Dendritic cell treated with granulocyte-macrophage colony-stimulating factor and Interleukin-4, amounts not matched to agents 40 ng/mL and 50 ng/mL, for 4 days (primary cell): ENCODE results near the gene MPHOSPH10.
"Not testable (repeated sequence)": the region's sequence is repeated elsewhere in the genome, so short reads cannot be mapped to it uniquely, and the experiment has no call there.

Experiments used
- H3K27ac Mint-ChIP-seq: one replicate; pipeline ENCODE4 v1.8.0; 2022; ENCODE audit warnings: mild to moderate bottlenecking, mixed read lengths
- H3K27me3 Mint-ChIP-seq: one replicate; pipeline ENCODE4 v1.8.0; 2022; ENCODE audit warnings: mild to moderate bottlenecking, mixed read lengths
- H3K36me3 Mint-ChIP-seq: one replicate; pipeline ENCODE4 v1.8.0; 2022; ENCODE audit warnings: low read depth, mixed read lengths
- H3K4me1 Mint-ChIP-seq: one replicate; pipeline ENCODE4 v1.8.0; 2022; ENCODE audit warnings: low read depth, mixed read lengths
- H3K4me3 Mint-ChIP-seq: one replicate; pipeline ENCODE4 v1.8.0; 2022; ENCODE audit warnings: mild to moderate bottlenecking, moderate library complexity, mixed read lengths
- H3K9me3 Mint-ChIP-seq: one replicate; pipeline ENCODE4 v1.8.0; 2022; ENCODE audit warnings: mixed read lengths
- intact Hi-C: fragments of 100-400 bp; cut with micrococcal nuclease; formaldehyde crosslinking; loops from one replicate; pipeline ENCODE4 v1.15.0; 2022

Gene MPHOSPH10

GRCh38 chr2:71130152-71130904 lies at the start of gene MPHOSPH10, which contains the start of gene MCEE:
Gene MPHOSPH10, plus strand, starts transcription at chr2:71130634. Its CDS starts 32 bp downstream, at chr2:71130666.
Gene MCEE, minus strand, starts transcription at chr2:71130229. Its CDS starts 10 bp downstream, at chr2:71130219.
- no peak within 1 kb of the TSS for H3K4me3 Mint-ChIP-seq
- no peak within 1 kb of the TSS for H3K27ac Mint-ChIP-seq
- no peaks in the 10 kb centered on the region for H3K4me1 Mint-ChIP-seq
- no peaks in the 10 kb centered on the region for H3K27me3 Mint-ChIP-seq
- H3K36me3 Mint-ChIP-seq = peaks cover 15% of the 10 kb centered on the region
- intact Hi-C loops = loop anchor here (1.0 to 10.0 kb wide), 3 partner anchors 30 to 204 kb away; partner anchors contain the start of gene ZNF638
- no peaks in the 10 kb centered on the region for H3K9me3 Mint-ChIP-seq

DNA sequence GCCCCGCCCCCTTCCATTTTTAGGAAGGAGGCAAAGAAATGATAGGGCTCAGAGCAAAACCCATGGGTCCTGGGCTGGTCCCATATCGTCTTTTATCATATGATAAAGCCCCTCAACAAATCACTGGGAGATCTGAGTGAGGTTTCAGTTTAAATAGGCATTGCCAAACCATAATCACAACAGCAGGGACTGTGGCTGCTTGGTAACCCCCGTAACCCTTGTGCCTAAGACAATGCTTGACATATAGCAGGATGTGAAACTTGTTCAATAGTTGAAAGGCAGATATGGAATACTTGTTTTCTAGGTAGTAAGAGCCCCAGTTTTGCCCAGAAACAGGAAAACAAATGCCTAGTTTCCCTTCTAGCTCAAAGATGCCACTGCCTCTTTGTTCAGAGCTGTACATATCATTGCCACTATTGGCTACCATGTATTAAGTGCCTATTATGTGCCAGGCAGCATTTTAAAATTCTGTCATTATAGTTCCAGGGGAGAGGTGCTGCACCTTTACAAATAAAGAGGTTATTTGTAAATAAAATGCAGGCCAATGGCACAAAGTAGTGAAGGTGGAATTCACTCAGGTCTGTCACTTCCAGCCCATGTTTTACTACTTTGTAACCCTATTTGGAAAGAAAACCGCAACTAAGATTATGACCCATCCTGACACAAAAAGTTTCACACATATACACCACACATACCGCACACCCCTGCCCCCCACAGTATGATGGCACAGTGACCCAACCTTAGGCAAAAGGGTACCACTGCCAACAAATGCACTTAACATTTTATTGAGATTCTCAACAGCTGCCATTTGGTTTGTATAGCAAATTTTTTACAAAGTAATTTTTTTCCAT lies 47.8 kb upstream of the MPHOSPH10 start:
- Mint-ChIP-seq H3K27ac (peak overlapping the region; percentile 74), H3K4me1 (peaks cover 47% of the 10 kb centered on the region)
- intact Hi-C loops = loop anchor here (2.0 kb wide), 1 partner anchor 14 kb away; the partner anchor contains the start of gene NAGK

DNA sequence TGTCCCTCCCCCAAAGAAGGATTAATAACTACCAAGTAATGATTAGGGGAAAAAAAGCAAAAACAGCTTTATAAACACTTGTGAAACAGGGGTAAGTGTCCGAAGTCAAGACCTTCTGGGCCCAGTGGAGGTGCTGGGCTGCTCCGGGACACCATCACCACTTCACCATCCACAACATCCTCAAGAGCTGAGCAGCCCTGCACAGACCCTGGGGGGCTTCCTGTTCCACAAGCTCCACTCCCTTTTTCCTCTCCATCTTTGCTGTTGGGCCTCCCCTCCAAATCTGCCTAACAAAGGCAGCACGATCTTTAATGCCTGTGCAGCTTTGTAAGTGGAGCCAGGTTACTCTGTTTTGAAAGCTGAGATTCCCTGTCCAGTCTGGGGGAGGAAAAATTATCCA lies 47.1 kb upstream of the MPHOSPH10 start:
- Mint-ChIP-seq H3K36me3 (peaks cover 21% of the 10 kb centered on the region), H3K4me1 (peaks cover 42% of the 10 kb centered on the region), H3K27ac (peak overlapping the region; percentile 74)
- not testable (repeated sequence) for H3K9me3 Mint-ChIP-seq, H3K4me3 Mint-ChIP-seq, H3K27me3 Mint-ChIP-seq
- intact Hi-C loops = loop anchor here (2.0 kb wide), 1 partner anchor 14 kb away; the partner anchor contains the start of gene NAGK

More for the DNA sequence above, 47.8 kb upstream of the MPHOSPH10 start:
- peaks cover 28% of the 10 kb centered on the region for H3K36me3 Mint-ChIP-seq
- H3K27me3 Mint-ChIP-seq = no peaks in the 10 kb centered on the region
- H3K9me3 Mint-ChIP-seq = no peaks in the 10 kb centered on the region
- H3K4me3 Mint-ChIP-seq = no peak overlapping the region

DNA sequence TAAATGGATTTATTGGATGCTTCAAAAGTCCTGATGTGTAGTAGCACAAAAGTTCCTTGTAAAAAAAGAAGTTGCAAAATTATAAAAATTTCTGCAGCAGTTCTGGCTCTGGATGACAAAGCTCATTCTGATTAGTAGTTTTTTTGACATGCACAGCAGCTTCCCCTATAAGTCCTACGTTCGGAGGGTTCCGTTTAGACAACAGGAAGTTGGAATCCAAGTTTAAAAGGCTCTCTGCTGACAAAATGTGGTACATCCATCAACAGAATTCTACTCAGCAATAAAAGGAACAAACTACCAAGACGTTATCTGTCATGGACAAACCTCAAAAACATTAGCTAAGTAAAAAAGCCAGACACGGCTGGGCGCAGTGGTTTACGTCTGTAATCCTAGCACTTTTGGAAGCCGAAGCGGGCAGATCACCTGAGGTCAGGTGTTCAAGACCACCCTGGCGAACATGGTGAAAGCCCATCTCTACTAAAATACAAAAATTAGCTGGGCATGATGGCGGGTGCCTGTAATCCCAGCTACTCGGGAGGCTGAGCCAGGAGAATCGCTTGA lies 46.6 kb upstream of the MPHOSPH10 start:
- not testable (repeated sequence) for H3K27me3 Mint-ChIP-seq, H3K9me3 Mint-ChIP-seq
- Mint-ChIP-seq H3K36me3 (peaks cover 15% of the 10 kb centered on the region), H3K4me3 (peak overlapping the region; percentile 30), H3K4me1 (peaks cover 37% of the 10 kb centered on the region), H3K27ac (peak overlapping the region; percentile 87)
- intact Hi-C loops = loop anchor here (2.0 kb wide), 1 partner anchor 15 kb away; the partner anchor contains the start of gene NAGK

DNA sequence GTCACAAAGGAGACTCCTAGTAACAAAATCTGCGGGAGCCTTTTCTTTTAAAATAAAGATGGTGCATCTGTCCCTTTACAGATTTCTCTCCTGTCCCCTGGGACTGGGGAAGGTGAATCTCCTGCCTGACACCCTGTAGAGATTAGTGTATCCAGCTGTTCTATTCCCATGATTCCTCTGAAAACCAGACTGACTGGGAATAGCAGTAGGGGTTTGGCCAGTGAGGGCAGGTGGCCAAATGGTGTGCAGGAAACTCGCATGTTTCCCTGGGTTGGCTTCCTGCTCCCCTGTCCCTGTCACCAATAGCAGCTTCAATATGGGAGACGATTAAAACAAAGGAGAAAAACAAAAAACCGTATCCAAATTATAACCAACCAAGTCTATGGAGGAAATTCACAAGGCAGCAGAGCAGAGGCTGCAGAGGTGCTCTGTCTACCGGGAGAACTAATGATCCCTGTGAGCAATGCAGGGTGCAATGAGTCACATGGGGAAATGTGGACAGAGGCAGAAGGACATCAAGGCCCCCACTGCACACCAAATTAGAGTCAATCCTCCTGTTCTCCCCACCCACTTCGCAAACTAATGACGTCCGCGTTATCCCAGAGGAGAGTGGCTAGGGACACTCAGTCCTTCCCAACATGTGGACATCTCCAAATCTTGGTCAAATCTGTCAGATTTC lies 45.0 kb upstream of the MPHOSPH10 start:
- H3K4me3 Mint-ChIP-seq, H3K9me3 Mint-ChIP-seq, H3K27me3 Mint-ChIP-seq, intact Hi-C loops, H3K36me3 Mint-ChIP-seq: not testable (repeated sequence)
- peaks cover 32% of the 10 kb centered on the region for H3K4me1 Mint-ChIP-seq
- peak overlapping the region; percentile 31 for H3K27ac Mint-ChIP-seq

DNA sequence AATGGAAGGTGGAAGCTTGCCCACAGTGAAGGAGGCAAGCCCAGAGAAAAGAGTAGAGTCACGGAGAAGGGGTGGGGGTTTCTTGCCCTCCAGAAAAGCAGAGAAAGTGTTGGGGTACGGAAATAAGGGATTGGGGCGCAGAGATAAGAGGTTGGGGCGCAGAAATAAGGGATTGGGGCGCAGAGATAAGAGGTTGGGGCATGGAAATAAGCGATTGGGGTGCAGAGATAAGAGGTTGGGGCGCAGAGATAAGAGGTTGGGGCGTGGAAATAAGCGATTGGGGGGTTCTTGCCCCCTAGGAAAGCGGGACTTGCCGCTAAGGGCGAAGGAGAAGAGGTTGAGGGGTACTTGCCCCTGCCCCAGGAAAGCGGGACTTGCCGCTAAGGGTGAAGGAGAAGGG lies 41.0 kb upstream of the MPHOSPH10 start:
- H3K4me1 Mint-ChIP-seq, H3K36me3 Mint-ChIP-seq, H3K9me3 Mint-ChIP-seq, H3K27ac Mint-ChIP-seq, H3K4me3 Mint-ChIP-seq, H3K27me3 Mint-ChIP-seq, intact Hi-C loops: not testable (repeated sequence)

- intact Hi-C loops, H3K4me1 Mint-ChIP-seq, H3K9me3 Mint-ChIP-seq, H3K36me3 Mint-ChIP-seq, H3K27me3 Mint-ChIP-seq, H3K4me3 Mint-ChIP-seq, H3K27ac Mint-ChIP-seq: not testable (repeated sequence)
These were observed 38.6 kb upstream of the MPHOSPH10 start for GRCh38 chr2:71091808-71092207.

DNA sequence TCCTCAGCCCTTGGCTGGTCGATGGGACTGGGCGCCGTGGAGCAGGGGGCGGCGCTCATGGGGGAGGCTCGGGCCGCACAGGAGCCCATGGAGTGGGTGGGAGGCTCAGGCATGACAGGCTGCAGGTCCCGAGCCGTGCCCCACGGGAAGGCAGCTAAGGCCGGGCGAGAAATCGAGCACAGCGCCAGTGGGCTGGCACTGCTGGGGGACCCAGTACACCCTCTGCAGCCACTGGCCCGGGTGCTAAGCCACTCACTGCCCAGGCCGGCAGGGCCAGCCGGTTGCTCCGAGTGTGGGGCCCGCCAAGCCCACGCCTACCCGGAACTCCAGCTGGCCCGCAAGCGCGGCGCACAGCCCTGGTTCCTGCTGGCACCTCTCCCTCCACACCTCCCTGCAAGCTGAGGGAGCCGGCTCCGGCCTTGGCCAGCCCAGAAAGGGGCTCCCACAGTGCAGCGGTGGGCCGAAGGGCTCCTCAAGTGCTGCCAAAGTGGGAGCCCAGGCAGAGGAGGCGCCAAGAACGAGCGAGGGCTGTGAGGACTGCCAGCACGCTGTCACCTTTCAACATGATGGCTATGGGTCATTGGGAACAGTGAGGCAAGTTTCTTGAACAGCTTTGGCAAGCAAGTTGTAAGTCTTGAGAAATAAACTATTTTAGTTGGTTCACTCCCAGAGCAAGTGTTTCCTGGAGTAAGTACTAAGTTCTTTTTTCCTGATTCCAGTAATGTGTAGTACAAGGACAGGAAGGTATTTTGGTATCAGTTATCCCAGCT lies 37.8 kb upstream of the MPHOSPH10 start:
- H3K9me3 Mint-ChIP-seq, H3K27me3 Mint-ChIP-seq, intact Hi-C loops, H3K4me1 Mint-ChIP-seq, H3K27ac Mint-ChIP-seq, H3K36me3 Mint-ChIP-seq, H3K4me3 Mint-ChIP-seq: not testable (repeated sequence)

GRCh38 chr2:71100195-71100964 lies 30.1 kb upstream of the MPHOSPH10 start:
- Mint-ChIP-seq H3K4me1 (peaks cover 5% of the 10 kb centered on the region), H3K27me3 (no peaks in the 10 kb centered on the region), H3K27ac (no peak overlapping the region), H3K36me3 (no peaks in the 10 kb centered on the region), H3K9me3 (peaks cover 4% of the 10 kb centered on the region), H3K4me3 (no peak overlapping the region)
- intact Hi-C loops = loop anchor here (1.0 kb wide), 1 partner anchor 30 kb away; the partner anchor contains the start of genes MCEE and MPHOSPH10

GRCh38 chr2:71101656-71102055 lies 28.8 kb upstream of the MPHOSPH10 start:
- H3K4me3 Mint-ChIP-seq = no peak overlapping the region
- peaks cover 14% of the 10 kb centered on the region for H3K9me3 Mint-ChIP-seq
- intact Hi-C loops = no loop called here
- H3K27ac Mint-ChIP-seq = no peak overlapping the region
- no peaks in the 10 kb centered on the region for H3K27me3 Mint-ChIP-seq
- H3K4me1 Mint-ChIP-seq = peaks cover 5% of the 10 kb centered on the region
- H3K36me3 Mint-ChIP-seq = no peaks in the 10 kb centered on the region

GRCh38 chr2:71102981-71103681 lies 27.3 kb upstream of the MPHOSPH10 start:
- H3K4me3 Mint-ChIP-seq = no peak overlapping the region
- peaks cover 14% of the 10 kb centered on the region for H3K9me3 Mint-ChIP-seq
- no peak overlapping the region for H3K27ac Mint-ChIP-seq
- no peaks in the 10 kb centered on the region for H3K36me3 Mint-ChIP-seq
- intact Hi-C loops = no loop called here
- H3K27me3 Mint-ChIP-seq = no peaks in the 10 kb centered on the region
- H3K4me1 Mint-ChIP-seq = no peaks in the 10 kb centered on the region

DNA sequence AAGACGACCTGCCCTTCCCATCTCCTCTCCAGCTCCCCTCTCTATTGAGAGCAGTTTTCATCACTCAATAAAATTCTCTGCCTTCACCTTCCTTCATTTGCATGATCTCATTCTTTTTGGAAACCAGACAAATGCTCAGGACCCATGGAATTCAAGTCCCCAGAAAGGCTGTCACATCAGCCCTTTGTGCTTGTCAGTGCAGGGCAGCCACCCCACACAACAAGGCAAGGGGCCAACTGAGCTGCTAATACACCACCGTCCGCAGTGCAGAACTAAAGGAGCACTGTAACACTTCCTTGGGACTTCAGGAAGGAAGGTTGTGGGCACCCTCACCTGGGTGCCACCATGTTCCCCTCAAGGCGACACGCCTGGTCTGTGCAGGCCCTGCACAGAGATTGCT lies 26.6 kb upstream of the MPHOSPH10 start:
- Mint-ChIP-seq H3K4me3 (no peak overlapping the region), H3K36me3 (peaks cover 6% of the 10 kb centered on the region), H3K4me1 (no peaks in the 10 kb centered on the region), H3K27ac (no peak overlapping the region), H3K27me3 (no peaks in the 10 kb centered on the region), H3K9me3 (peaks cover 14% of the 10 kb centered on the region)
- intact Hi-C loops = no loop called here
